DMS79 (cell line): Measurements from ENCODE around the gene ASTN2.

Experiments
- DNase-seq: peaks from one replicate; lab custom pipeline; 2025; lab: John Stamatoyannopoulos, UW

ASTN2 gene, protein sequence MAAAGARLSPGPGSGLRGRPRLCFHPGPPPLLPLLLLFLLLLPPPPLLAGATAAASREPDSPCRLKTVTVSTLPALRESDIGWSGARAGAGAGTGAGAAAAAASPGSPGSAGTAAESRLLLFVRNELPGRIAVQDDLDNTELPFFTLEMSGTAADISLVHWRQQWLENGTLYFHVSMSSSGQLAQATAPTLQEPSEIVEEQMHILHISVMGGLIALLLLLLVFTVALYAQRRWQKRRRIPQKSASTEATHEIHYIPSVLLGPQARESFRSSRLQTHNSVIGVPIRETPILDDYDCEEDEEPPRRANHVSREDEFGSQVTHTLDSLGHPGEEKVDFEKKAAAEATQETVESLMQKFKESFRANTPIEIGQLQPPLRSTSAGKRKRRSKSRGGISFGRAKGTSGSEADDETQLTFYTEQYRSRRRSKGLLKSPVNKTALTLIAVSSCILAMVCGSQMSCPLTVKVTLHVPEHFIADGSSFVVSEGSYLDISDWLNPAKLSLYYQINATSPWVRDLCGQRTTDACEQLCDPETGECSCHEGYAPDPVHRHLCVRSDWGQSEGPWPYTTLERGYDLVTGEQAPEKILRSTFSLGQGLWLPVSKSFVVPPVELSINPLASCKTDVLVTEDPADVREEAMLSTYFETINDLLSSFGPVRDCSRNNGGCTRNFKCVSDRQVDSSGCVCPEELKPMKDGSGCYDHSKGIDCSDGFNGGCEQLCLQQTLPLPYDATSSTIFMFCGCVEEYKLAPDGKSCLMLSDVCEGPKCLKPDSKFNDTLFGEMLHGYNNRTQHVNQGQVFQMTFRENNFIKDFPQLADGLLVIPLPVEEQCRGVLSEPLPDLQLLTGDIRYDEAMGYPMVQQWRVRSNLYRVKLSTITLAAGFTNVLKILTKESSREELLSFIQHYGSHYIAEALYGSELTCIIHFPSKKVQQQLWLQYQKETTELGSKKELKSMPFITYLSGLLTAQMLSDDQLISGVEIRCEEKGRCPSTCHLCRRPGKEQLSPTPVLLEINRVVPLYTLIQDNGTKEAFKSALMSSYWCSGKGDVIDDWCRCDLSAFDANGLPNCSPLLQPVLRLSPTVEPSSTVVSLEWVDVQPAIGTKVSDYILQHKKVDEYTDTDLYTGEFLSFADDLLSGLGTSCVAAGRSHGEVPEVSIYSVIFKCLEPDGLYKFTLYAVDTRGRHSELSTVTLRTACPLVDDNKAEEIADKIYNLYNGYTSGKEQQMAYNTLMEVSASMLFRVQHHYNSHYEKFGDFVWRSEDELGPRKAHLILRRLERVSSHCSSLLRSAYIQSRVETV (N-terminal part only)

DNA sequence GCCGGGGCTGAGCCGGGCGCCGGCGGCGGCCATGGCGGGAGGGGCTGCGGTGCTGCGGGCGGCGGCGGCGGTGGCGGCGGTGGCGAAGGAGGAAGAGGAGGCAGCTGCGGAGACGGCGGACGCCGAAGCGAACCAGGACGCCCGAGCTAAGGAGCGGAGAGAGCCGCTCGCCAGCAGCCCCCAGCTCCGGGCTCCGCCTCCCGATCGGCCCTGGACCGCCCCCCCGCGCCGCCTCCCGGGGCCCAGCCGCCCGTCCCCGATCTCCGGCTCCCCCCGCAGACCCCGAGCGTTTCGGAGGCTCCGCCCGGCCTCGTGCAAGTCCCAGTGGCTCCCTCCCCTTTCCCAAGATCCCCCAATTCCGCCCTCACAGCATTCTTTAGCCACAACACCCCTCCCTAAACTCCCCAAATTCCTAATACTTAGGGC, at the start of gene ASTN2:
Gene ASTN2, minus strand, starts transcription at position 152 of the 426 bp plus-strand sequence. Its CDS starts 119 bp downstream, at position 33.
- no peak for DNase-seq

DNA sequence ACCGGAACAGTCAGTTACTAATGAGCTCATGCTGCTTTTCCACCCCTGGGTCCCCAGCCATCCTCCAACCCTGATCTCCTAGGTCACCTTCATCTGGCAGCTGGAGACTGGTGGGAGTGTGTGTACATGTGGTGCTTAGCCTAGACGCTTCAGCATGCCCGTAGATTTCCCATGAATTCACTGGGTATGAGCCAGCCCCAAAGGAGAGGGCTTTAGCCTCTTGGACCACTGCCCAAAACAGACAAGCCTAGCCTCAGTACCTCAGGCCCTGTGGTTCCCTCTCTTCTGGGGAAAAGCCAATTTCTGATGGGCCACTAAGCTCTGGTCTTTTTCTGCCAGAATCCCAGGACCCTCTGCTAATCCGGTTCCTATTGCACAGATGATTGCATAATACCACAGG, 48.0 kb upstream of the ASTN2 start:
- DNase-seq, result no peak

DNA sequence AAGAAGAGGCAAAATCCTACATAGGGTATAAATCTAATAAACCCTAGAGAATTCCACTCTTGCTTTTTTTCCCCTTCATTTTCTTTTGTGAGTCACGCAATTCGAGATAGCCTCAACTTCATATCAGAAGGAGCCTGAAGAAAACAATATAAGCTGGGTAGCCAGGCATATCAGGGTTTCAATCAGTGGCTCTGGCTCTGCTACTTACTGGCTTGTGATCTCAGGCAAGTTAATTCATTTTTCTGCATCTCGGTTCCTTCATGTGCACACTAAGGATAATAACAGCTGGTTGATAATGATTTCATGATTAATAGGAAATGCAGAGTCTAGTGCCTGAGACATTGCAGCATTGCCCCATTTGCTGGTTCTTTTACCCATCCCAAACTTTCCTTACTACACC, 46.5 kb upstream of the ASTN2 start:
- no peak for DNase-seq

DNA sequence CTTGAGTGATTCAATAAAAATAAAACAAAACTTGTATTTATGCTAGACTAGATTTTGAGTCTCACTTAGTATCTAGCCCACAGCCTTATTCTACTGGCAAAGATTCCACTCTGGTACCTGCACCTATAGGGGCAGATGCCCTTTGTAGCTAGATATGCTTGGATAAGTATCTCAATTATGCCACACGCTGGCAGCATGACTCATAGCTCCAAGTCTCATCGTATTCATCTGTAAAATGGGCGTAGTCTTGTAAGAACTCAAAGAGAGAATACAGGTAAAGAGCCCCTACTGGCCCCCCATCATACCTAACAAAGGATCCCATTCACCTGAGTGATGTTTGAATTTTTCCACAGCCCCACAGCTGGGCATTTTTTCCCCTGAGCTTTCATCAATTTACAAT, 45.9 kb upstream of the ASTN2 start:
- DNase-seq, result no peak

GRCh38 chr9:117459913-117460312, 45.1 kb upstream of the ASTN2 start:
- DNase-seq, result no peak

GRCh38 chr9:117458066-117458465, 43.2 kb upstream of the ASTN2 start:
- DNase-seq, result no peak

DNA sequence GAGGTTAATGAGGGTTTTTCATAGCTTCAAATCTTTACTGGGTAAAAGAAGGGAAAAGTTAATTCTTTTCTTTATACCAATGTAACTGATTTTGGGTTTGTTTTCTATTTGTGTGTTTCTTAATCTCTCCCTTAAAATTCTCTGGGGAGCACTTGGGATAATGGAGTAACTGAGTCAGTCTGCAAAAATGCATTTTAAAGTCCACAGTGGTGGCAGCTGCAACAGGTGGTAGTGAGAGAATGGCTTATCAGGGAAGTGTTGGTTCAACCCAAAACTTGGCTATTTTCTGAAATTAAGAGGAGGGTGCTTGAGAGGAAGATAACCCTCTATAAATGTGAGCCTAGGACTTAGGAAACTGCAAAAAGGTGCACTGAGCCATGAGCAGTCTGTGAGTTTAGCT, 39.9 kb upstream of the ASTN2 start:
- no peak for DNase-seq

DNA sequence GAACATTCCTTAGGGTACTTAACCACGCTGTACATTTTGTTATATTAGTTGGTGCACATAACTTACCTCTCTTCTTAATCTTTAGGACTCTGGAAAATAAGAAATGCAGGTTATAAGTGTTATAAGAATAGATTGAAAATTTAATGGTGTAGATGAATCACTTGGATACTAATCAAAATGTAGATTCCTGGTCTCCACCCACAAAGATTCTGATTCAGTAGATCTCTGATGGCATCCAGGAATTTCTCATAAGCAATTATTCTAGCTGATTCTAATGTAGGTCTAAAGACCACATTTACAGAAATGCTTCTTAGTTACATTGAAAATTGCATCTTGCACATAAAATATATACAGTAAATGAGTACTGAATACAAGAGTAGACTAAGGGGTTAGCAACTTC, 38.9 kb upstream of the ASTN2 start:
- DNase-seq, result no peak

DNA sequence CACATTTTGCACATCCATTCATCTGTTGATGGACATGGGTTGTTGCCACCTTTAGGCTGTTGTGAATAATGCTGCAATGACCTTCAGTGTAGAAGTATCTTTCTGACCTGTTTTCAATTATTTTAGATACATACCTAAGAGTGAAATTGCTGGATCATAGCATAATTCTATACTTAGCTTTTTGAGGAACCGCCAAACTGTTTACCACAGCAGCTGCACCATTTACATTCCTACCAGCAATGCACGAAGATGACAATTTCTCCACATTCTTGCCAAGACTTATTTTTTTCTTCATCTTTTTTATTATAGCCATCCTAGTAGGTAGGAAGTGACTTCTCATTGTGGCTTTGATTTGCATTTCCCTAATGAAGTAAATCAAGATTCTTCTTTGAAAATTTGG, 36.5 kb upstream of the ASTN2 start:
- DNase-seq, result no peak

GRCh38 chr9:117448066-117448465, 33.2 kb upstream of the ASTN2 start:
- no peak for DNase-seq

GRCh38 chr9:117445631-117446030, 30.8 kb upstream of the ASTN2 start:
- no peak for DNase-seq

- no peak for DNase-seq
Measured at GRCh38 chr9:117444501-117444900, 29.6 kb upstream of the ASTN2 start.

GRCh38 chr9:117437283-117437682, 22.4 kb upstream of the ASTN2 start:
- DNase-seq, result no peak

GRCh38 chr9:117435630-117436261, 20.9 kb upstream of the ASTN2 start:
- DNase-seq, result no peak

DNA sequence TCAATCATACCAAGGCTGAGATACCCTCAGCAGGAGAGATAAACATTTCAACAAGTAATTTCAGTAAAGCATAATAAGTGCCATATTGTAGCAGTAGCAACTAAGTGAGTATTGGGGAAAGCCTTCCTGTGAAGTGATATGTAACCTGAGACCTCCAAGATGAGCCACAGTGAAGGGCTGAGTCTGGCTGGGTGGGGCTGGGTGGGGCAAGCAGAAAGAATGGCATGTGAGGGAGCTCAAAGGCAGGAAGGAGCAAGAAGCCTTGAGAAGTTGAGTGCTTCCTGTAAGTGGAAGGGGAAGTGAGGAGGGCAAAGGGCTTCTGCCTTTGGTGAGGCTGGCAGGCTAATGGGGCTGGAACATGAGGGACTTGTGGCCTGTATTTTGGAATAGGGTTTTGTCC, 19.7 kb upstream of the ASTN2 start:
- DNase-seq, result peak; percentile 88

GRCh38 chr9:117430813-117431212, 16.0 kb upstream of the ASTN2 start:
- DNase-seq, result no peak

DNA sequence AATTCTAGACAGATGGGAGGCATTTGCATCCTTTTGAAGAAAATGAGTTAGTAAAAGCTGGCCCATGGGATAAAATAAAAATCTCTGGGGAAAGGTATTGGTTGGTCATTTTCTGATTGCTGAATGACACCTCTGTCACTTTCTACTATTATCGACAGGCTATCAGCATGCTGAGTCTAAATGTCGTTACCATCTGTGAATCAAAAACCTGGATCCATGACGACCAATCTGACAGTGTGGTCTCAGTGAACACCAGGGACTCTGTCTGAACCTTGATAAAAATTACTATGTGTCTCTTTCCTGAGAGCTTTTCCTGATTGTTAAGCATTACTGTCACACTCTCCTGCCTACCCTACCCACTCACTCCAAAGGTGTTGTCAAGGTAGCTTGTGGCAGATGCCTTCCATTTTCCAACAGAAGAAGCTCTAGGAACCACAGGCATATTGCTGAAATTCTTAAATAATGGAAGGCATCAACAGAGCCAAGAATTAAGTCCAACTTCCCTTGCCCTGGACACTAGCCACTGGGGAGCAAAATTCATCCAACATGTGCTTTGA, 12.6 kb upstream of the ASTN2 start:
- no peak for DNase-seq

DNA sequence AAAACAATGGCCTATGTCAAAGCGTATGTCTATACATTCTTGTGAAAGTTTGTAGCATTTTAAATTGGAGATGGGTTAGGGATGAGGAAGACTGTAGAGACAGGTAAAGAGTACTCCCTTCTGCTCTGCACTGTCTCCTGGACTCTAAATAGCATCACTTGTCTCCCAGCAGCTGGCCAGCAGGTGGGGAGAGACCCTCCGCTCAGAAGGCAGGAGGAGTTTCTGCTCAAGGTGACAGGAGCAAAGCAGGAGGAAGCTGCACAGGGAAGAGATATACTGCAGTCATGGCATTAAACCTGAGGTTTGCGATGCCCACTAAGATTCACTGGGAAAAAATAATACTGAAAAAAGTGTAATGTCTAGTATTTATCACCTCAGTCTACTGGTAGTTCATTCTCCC, 10.7 kb upstream of the ASTN2 start:
- DNase-seq, result no peak

DNA sequence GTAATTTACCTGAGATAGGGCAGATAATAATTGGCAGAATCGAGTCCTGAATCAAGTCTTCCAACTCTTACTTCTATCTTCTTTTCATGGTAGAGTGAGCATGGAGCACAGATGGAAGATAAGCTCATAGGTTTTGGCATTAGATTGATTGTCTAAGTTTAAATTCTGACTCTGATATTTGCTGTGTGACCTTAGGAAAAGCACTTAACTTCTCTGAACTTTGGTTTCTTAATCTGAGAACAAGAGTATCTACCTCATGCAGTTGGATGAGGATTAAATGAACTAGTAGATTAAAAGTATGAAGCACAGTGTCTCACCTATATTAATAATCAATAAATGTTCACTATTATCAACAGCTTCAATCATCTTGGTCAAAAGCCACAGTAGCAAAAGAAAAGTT, 9.4 kb upstream of the ASTN2 start:
- no peak for DNase-seq

GRCh38 chr9:117418111-117418510, 3.3 kb upstream of the ASTN2 start:
- DNase-seq, result no peak

DNA sequence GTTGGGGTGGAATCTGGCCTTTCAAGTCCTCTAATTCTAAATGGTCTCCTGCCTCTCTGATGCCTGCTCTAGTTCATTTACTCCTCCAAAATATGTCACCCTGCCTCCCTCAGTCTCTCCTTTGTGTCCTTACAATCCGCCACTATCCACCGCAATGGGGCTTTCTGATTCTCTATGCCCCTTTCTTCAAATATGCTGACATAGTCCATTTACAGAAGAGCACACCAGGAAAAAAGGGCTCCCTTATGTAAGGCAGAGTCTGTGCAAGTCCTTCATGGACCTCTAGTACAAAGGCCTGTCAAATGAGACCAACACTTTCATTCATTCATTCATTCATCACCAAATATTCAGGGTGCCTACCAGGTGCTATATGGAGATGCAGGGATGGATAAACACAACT, 2.0 kb upstream of the ASTN2 start:
- DNase-seq, result no peak
